ENCODE results near the gene KAT14. TPM values are rescaled to one million over a fixed set of nuclear protein-coding genes. Genes with fewer than 3 reads are reported as not detected.
"Not testable (repeated sequence)": the region's sequence is repeated elsewhere in the genome, so short reads cannot be mapped to it uniquely, and the experiment has no call there.

Gene KAT14
- total RNA-seq, 2 donors from 2014 or later = 11.5 to 12.6 TPM

DNA sequence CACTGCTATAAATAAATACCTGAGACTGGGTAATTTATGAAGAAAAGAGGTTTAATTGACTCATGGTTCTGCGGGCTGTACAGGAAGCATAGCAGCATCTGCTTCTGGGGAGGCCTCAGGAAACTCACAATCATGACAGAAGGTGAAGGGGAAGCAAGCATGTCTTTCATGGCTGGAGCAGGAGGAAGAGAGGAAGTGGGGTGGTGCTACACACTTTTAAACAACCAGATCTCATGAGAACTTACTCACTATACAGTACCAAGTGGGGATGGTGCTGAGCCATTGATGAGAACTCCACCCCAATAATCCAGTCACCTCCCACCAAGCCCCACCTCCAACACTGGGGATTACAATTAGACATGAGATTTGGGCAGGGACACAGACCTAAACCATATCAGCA is 9.1 kb upstream of the KAT14 start:
- not testable (repeated sequence) for H3K36me3 Mint-ChIP-seq (ENCODE audit: low read depth); H3K27ac Mint-ChIP-seq; H3K4me1 Mint-ChIP-seq; ATAC-seq; H3K9me3 ChIP-seq (ENCODE audit: control insufficient read depth, low read length, poor library complexity, severe bottlenecking); H3K27me3 Mint-ChIP-seq; H3K4me3 Mint-ChIP-seq; DNase-seq

DNA sequence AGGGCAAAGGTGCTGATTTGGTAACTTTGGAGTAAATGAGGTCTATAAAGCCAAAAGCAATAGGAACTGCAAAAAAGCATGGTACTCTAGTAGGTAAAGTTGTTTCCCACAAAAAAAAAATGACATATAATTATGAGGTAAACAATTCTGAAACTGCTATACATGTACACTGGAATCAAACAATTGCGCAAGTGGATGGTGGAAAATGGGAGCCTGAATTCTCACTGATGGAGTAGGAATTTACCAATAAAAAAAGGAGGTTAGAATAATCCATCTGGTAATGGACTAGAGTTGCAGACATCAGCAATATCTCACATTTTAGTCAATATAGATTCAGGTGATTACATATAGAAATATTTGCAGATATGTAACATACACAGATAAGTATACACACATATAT is 5.0 kb upstream of the KAT14 start:
- H3K27me3 Mint-ChIP-seq = peaks cover 6% of the 10 kb centered on the region
- no peaks in the 10 kb centered on the region for H3K9me3 ChIP-seq (ENCODE audit: control insufficient read depth, low read length, poor library complexity, severe bottlenecking)
- peaks cover 4% of the 10 kb centered on the region for H3K4me1 Mint-ChIP-seq
- no peaks in the 10 kb centered on the region for H3K36me3 Mint-ChIP-seq (ENCODE audit: low read depth)
- ATAC-seq = no peak
- DNase-seq = no peak
- H3K4me3 Mint-ChIP-seq = no peak overlapping the region
- H3K27ac Mint-ChIP-seq = no peak overlapping the region

DNA sequence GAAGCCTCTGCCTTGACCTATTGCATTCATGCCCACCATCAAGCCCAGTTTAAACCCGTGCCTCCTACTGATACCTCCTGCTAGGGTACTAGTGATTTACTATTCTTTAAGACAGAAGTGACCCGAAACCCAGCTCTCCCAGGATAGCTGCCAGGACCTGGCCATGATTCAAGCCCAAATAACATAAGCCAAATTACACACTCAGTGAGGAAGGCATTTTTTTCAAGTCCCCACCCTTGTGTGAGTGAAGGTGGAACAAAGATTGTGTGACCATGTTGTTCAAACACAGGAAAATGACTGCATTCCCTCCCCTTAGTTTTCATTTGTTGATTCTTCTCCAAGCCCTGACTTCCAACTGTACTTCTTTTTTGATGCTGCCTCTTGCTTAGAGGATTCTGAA is 3.7 kb upstream of the KAT14 start:
- peaks cover 11% of the 10 kb centered on the region for H3K4me1 Mint-ChIP-seq
- no peak for ATAC-seq

DNA sequence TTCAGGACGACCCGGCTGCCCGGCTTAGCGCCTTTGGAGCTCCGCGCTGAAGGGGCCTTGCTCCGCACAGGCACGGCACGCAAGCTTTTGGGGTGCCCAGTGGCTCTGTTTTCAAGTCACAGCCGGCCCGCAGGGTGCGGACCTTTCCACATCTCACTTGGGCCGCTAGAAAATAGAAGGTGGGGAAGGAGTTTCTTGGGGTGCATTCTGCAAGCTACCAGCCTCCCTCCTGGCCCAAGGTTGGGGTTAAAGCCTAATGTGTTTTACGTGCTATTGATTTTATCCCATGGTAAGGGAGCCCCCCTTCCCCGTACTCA is 561 bp downstream of the KAT14 start:
- DNase-seq (no peak), ATAC-seq (no peak)
- Mint-ChIP-seq H3K36me3 (ENCODE audit: low read depth) (no peaks in the 10 kb centered on the region), H3K27me3 (no peaks in the 10 kb centered on the region), H3K4me1 (peaks cover 26% of the 10 kb centered on the region), H3K4me3 (peak overlapping the region; percentile 88), H3K27ac (peak overlapping the region; percentile 91)
- no peaks in the 10 kb centered on the region for H3K9me3 ChIP-seq (ENCODE audit: control insufficient read depth, low read length, poor library complexity, severe bottlenecking)

More for the DNA sequence above, 3.7 kb upstream of the KAT14 start:
- H3K27ac Mint-ChIP-seq = no peak overlapping the region
- H3K27me3 Mint-ChIP-seq = peaks cover 6% of the 10 kb centered on the region
- DNase-seq = no peak
- H3K4me3 Mint-ChIP-seq = no peak overlapping the region
- no peaks in the 10 kb centered on the region for H3K36me3 Mint-ChIP-seq (ENCODE audit: low read depth)
- H3K9me3 ChIP-seq (ENCODE audit: control insufficient read depth, low read length, poor library complexity, severe bottlenecking) = no peaks in the 10 kb centered on the region

DNA sequence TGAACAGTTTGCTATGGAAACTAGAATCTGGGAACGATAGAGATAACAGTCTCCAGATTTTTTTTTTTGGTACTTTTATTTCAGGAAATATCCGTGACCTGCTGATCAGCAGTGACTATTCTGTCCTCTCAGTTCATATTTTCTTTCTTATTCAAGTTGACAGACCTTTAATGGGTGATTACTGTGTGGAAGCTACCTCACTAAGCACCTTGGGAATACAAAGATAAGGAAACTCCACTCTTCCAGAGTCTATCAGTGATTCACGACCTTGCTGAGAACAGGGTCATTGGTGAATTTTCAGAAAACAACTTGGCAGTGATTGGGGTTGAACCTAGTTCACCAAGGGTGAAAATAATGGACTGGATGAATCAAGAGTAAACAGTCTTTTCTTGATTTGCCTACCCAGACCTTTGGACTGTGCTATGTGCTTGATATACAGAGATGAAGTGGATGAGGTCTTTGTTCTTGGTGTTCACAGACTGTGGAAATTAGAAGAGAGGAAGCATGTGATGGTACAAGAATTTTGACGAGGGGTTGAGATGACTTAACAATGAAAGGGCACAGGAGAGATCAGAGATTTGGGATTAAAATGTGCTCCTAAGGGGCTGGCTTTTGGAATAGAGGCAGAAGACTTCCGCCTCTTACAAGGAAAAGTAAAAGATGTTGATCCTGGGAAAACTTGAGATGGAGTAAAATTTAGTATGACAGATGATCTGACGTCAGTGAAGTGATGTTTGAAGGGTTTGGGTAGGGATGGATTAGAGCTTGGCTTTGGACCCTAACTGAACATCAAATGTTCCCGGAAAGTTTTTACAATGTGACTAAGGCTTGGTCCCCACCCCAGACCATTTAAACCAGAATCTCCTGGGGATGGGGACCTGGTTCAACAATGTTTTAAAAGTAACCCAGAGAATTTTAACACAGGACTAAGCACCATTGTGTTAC is 1.2 kb downstream of the KAT14 start:
- ATAC-seq = no peak
- H3K9me3 ChIP-seq (ENCODE audit: control insufficient read depth, low read length, poor library complexity, severe bottlenecking) = no peaks in the 10 kb centered on the region
- Mint-ChIP-seq H3K4me1 (peaks cover 26% of the 10 kb centered on the region), H3K27ac (peak overlapping the region; percentile 91), H3K4me3 (peak overlapping the region; percentile 88), H3K27me3 (no peaks in the 10 kb centered on the region), H3K36me3 (ENCODE audit: low read depth) (no peaks in the 10 kb centered on the region)
- DNase-seq = no peak

- Mint-ChIP-seq H3K27ac (peak overlapping the region; percentile 91), H3K36me3 (ENCODE audit: low read depth) (no peaks in the 10 kb centered on the region), H3K4me1 (peaks cover 29% of the 10 kb centered on the region), H3K27me3 (no peaks in the 10 kb centered on the region), H3K4me3 (peak overlapping the region; percentile 88)
- DNase-seq (no peak), ATAC-seq (no peak)
- no peaks in the 10 kb centered on the region for H3K9me3 ChIP-seq (ENCODE audit: control insufficient read depth, low read length, poor library complexity, severe bottlenecking)
Measured at GRCh38 chr20:18139832-18140231, 2.2 kb downstream of the KAT14 start.

- no peak overlapping the region for H3K27ac Mint-ChIP-seq
- H3K27me3 Mint-ChIP-seq = no peaks in the 10 kb centered on the region
- H3K4me3 Mint-ChIP-seq = no peak overlapping the region
- ATAC-seq (no peak), DNase-seq (no peak)
- H3K36me3 Mint-ChIP-seq (ENCODE audit: low read depth) = no peaks in the 10 kb centered on the region
- peaks cover 17% of the 10 kb centered on the region for H3K4me1 Mint-ChIP-seq
- no peaks in the 10 kb centered on the region for H3K9me3 ChIP-seq (ENCODE audit: control insufficient read depth, low read length, poor library complexity, severe bottlenecking)
Measured at GRCh38 chr20:18144541-18145099, 7.0 kb downstream of the KAT14 start.

GRCh38 chr20:18154342-18154741 is 16.7 kb downstream of the KAT14 start:
- H3K36me3 Mint-ChIP-seq (ENCODE audit: low read depth) = peaks cover 5% of the 10 kb centered on the region
- H3K27me3 Mint-ChIP-seq = no peaks in the 10 kb centered on the region
- H3K9me3 ChIP-seq (ENCODE audit: control insufficient read depth, low read length, poor library complexity, severe bottlenecking) = no peaks in the 10 kb centered on the region
- H3K27ac Mint-ChIP-seq = no peak overlapping the region
- no peak for DNase-seq
- peaks cover 8% of the 10 kb centered on the region for H3K4me1 Mint-ChIP-seq
- H3K4me3 Mint-ChIP-seq = no peak overlapping the region
- ATAC-seq = no peak

- Mint-ChIP-seq H3K27me3 (no peaks in the 10 kb centered on the region), H3K4me3 (no peak overlapping the region)
- ATAC-seq = no peak
Measured at GRCh38 chr20:18156045-18156444, 18.4 kb downstream of the KAT14 start.

DNA sequence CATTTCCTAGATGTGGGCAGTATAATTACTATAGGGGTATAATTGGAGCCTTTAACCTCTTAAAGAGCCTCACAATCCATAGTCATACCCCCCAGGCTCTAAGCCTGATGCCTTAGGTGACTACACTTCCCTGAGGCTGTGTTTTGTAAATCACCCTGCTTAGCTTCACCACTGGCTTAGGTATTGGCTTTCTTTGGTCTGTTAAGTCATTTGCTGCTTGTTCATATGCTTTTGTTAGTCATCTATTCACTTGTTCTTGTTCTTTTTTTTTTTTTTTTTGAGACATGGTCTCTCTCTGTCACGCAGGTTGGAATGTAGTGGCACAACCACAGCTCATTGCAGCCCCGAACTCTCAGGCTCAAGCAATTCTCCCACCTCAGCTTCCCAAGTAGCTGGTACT is 26.7 kb downstream of the KAT14 start:
- Mint-ChIP-seq H3K4me3 (no peak overlapping the region), H3K4me1 (peaks cover 36% of the 10 kb centered on the region), H3K27ac (peak overlapping the region; percentile 77), H3K36me3 (ENCODE audit: low read depth) (peaks cover 18% of the 10 kb centered on the region), H3K27me3 (no peaks in the 10 kb centered on the region)
- DNase-seq (no peak), ATAC-seq (no peak)
- H3K9me3 ChIP-seq (ENCODE audit: control insufficient read depth, low read length, poor library complexity, severe bottlenecking) = no peaks in the 10 kb centered on the region

More at GRCh38 chr20:18156045-18156444, 18.4 kb downstream of the KAT14 start:
- Mint-ChIP-seq H3K4me1 (peaks cover 8% of the 10 kb centered on the region), H3K27ac (no peak overlapping the region), H3K36me3 (ENCODE audit: low read depth) (peaks cover 8% of the 10 kb centered on the region)
- DNase-seq = no peak
- no peaks in the 10 kb centered on the region for H3K9me3 ChIP-seq (ENCODE audit: control insufficient read depth, low read length, poor library complexity, severe bottlenecking)

- Mint-ChIP-seq H3K4me1 (peaks cover 36% of the 10 kb centered on the region), H3K36me3 (ENCODE audit: low read depth) (peaks cover 15% of the 10 kb centered on the region)
- DNase-seq = no peak
Measured at GRCh38 chr20:18165553-18165952, 27.9 kb downstream of the KAT14 start.

DNA sequence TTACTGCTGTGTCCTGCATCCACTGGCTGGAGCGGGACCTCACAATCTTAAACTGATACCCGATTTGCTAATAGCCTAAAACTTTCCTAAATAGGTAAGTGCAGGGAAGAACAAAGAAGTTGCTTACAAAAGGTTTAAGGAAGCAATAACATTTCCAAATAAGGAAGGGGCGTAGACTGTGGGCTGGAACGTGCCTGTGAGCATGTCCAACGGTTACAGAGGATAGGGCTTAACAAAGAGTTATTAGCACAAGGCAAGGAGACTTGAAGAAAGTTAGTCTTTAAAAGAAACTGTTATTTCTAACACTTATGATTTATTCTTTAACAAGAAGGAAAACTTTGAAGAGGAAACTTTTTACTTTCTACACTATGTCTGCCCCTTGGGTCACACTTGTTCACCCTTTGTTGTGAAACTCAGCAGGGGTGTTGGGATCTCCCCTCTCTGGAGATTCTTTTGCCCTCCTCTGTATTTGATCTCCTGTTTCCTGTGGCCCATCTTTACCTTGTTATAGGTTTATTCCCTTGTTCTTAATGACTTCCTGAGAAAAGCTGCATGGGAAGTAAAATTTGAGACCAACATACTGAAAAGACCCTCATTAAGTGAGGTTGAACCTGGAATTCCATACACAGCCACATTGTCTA is 28.7 kb downstream of the KAT14 start:
- no peaks in the 10 kb centered on the region for H3K9me3 ChIP-seq (ENCODE audit: control insufficient read depth, low read length, poor library complexity, severe bottlenecking)
- H3K36me3 Mint-ChIP-seq (ENCODE audit: low read depth) = peaks cover 18% of the 10 kb centered on the region
- no peak overlapping the region for H3K4me3 Mint-ChIP-seq
- H3K27ac Mint-ChIP-seq = no peak overlapping the region
- no peak for ATAC-seq
- no peaks in the 10 kb centered on the region for H3K27me3 Mint-ChIP-seq
- peaks cover 36% of the 10 kb centered on the region for H3K4me1 Mint-ChIP-seq
- DNase-seq = no peak

More at GRCh38 chr20:18165553-18165952, 27.9 kb downstream of the KAT14 start:
- peak overlapping the region; percentile 77 for H3K27ac Mint-ChIP-seq
- H3K9me3 ChIP-seq (ENCODE audit: control insufficient read depth, low read length, poor library complexity, severe bottlenecking) = no peaks in the 10 kb centered on the region
- no peak for ATAC-seq
- H3K27me3 Mint-ChIP-seq = no peaks in the 10 kb centered on the region
- H3K4me3 Mint-ChIP-seq = peak overlapping the region; percentile 9

DNA sequence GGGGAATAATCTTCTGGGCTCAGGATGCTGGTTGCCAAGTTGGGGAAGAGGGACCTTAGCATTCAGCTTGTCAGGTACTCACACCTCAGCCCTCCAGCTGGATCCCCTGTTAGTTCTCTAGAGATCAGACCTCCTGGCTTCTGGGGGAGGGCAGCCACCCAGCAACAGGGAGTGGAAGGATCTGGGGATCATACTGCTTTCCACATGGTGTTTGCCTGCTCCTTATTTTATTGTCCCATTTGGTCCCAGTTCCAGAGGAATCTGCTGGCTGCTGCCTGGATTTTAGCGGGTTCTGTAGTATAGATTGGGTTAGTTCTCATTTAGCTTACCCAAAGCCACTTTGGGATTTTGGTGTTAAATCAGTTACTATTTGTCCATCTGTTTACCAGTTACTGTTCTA is 29.3 kb downstream of the KAT14 start:
- no peaks in the 10 kb centered on the region for H3K27me3 Mint-ChIP-seq
- DNase-seq (no peak), ATAC-seq (no peak)
- no peak overlapping the region for H3K4me3 Mint-ChIP-seq
- peaks cover 17% of the 10 kb centered on the region for H3K36me3 Mint-ChIP-seq (ENCODE audit: low read depth)
- peaks cover 36% of the 10 kb centered on the region for H3K4me1 Mint-ChIP-seq
- H3K27ac Mint-ChIP-seq = no peak overlapping the region
- no peaks in the 10 kb centered on the region for H3K9me3 ChIP-seq (ENCODE audit: control insufficient read depth, low read length, poor library complexity, severe bottlenecking)
